HG02571 (cell line): Measurements from ENCODE around the gene NEDD4.
"Not testable (repeated sequence)": the region's sequence is repeated elsewhere in the genome, so short reads cannot be mapped to it uniquely, and the experiment has no call there.

ENCODE experiments used
- ATAC-seq: cut with Tn5 transposase; IDR thresholded peaks from one replicate; pipeline ENCODE4 v1.9.1; 2021; ENCODE audit warnings: mild to moderate bottlenecking, moderate library complexity; ENCODE audit not compliant: unreplicated experiment

NEDD4 gene

DNA sequence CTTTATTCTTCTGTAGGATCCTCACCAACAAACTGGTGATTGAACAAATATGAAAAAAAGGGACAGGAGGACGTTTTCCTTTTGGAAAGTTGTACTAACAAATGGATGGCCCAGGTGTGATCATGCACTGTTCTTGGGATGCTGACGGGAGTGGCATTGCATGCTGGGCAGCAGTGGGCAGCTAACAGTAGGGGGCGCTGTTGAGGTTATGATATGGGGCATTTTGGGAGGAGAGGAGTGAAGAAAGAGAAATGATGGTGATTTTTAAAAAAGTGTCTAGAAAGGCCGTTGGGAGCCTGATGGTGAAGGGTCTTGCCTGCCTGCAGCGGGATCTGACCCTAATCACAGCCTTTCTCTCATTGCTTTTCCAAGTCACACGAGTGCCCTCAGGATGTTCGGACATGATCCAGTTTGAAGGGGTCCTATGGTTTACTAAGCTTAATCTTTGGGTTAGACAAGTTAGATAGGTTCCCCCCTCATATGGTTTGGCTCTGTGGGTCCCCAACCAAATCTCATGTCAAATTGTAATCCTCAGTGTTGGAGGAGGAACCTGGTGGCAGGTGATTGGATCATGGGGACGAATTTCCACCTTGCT lies 204.2 kb downstream of the NEDD4 start:
- ATAC-seq: no peak

- ATAC-seq: no peak
Observed at GRCh38 chr15:55786341-55786740, 207.1 kb downstream of the NEDD4 start.

DNA sequence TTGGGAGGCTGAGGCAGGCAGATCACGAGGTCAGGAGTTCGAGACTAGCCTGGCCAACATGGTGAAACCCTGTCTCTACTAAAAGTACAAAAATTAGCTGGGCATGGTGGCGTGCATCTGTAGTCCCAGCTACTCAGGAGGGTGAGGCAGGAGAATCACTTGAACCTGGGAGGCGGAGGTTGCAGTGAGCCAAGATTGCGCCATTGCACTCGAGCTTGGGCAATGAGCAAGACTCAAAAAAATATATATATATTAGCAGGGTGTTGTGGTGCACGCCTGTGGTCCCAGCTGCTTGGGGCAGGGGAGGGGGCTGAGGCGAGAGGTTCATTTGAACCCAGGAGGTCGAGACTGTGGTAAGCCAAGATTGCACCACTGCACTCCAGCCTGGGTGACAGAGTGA lies 207.8 kb downstream of the NEDD4 start:
- ATAC-seq: not testable (repeated sequence)

GRCh38 chr15:55784286-55784685 lies 209.1 kb downstream of the NEDD4 start:
- no peak for ATAC-seq

- no peak for ATAC-seq
Observed at GRCh38 chr15:55782901-55783300, 210.5 kb downstream of the NEDD4 start.

DNA sequence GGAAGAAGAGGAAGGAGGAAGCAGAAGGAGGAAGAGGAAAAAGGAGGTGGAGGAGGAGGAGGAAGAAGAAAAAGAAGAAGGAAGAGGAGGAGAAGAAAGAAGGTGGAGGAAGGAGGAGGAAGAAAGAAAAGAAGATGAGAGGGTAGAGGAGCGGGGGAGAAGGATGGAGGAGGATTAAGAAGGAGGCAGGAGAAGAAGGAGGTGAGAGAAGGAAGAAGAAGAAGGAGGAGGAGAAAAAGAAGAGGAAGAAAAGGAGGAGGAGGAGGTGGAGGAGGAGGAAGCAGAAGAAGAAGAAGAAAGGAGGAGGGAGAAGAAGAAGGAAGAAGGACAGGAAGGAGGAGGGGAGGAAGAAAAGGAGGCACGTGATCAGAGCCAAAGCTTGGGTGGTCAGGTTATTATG lies 213.1 kb downstream of the NEDD4 start:
- ATAC-seq: no peak

DNA sequence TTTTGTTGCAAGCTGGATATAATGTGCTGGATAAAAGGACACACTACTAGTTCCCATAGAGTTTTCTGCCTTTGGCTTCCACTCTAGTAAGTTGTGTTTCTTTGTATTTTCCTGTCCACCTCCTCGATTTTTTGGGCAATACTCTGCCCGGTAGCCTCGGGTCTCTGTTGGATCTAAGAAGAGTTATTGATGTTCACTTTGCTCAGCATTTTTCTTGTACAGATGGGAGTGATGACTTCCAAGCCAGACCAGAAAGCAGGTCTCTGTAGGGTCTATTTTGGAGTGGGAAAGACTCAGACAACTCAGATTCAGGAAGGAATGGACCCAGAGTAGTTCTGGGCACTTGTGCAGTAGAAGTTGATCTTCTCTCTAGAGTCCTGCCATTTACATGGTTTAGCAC lies 214.5 kb downstream of the NEDD4 start:
- ATAC-seq: no peak
